Mesendoderm (in vitro differentiated cells): ENCODE data around the gene ROR1.
A peak's percentile ranks its signal among the peaks of the same experiment; 100 is the strongest.

Experiments used
- DNase-seq: peaks from one replicate; pipeline ENCODE4 v3.0.0; 2013
- H2AK5ac ChIP-seq: 2 replicates; pipeline ENCODE4 v1.6.1; 2013; ENCODE audit warnings: low read length, inconsistent platforms
- H2BK120ac ChIP-seq: 2 replicates; pipeline ENCODE4 v1.6.1; 2013; ENCODE audit warnings: low read depth, mild to moderate bottlenecking, low read length, moderate library complexity, mixed read lengths
- H2BK15ac ChIP-seq: replicated peaks from 2 replicates; pipeline ENCODE4 v1.6.1; 2013; ENCODE audit warnings: low read depth, mild to moderate bottlenecking, moderate library complexity
- H2BK5ac ChIP-seq: 2 replicates; pipeline ENCODE4 v1.6.1; 2013; ENCODE audit warnings: low read length, inconsistent platforms
- H3K18ac ChIP-seq: 2 replicates; pipeline ENCODE4 v1.6.1; 2013; ENCODE audit warnings: mild to moderate bottlenecking, low read length, mixed read lengths
- H3K23ac ChIP-seq: one replicate; pipeline ENCODE4 v1.6.1; 2013; ENCODE audit warnings: low read length
- H3K27ac ChIP-seq: 2 replicates; pipeline ENCODE4 v1.5.1; 2013; ENCODE audit warnings: low read depth, mild to moderate bottlenecking, inconsistent platforms, low read length, moderate library complexity
- H3K27me3 ChIP-seq: 2 replicates; pipeline ENCODE4 v1.6.1; 2013; ENCODE audit warnings: low read length, control low read depth, mild to moderate bottlenecking, inconsistent platforms; ENCODE audit not compliant: insufficient read depth, poor library complexity
- H3K36me3 ChIP-seq: 2 replicates; pipeline ENCODE4 v1.6.1; 2013; ENCODE audit warnings: low read length, inconsistent platforms; ENCODE audit not compliant: control insufficient read depth, insufficient read depth
- H3K4ac ChIP-seq: one replicate; pipeline ENCODE4 v1.6.1; 2013; ENCODE audit warnings: low read depth, mild to moderate bottlenecking, low read length, moderate library complexity
- H3K4me1 ChIP-seq: 2 replicates; pipeline ENCODE4 v1.6.1; 2013; ENCODE audit warnings: low read depth, low read length, inconsistent platforms; ENCODE audit not compliant: control insufficient read depth
- H3K4me2 ChIP-seq: 2 replicates; pipeline ENCODE4 v1.6.1; 2013; ENCODE audit warnings: low read length
- H3K4me3 ChIP-seq: 2 replicates; pipeline ENCODE4 v1.5.1; 2013; ENCODE audit warnings: mild to moderate bottlenecking, low read length
- H3K56ac ChIP-seq: one replicate; pipeline ENCODE4 v1.6.1; 2013; ENCODE audit warnings: low read length
- H3K79me1 ChIP-seq: 2 replicates; pipeline ENCODE4 v1.6.1; 2013; ENCODE audit warnings: low read length, inconsistent platforms
- H3K79me2 ChIP-seq: 2 replicates; pipeline ENCODE4 v1.6.1; 2013; ENCODE audit warnings: mild to moderate bottlenecking, low read length; ENCODE audit not compliant: control insufficient read depth, insufficient read depth
- H3K9ac ChIP-seq: 2 replicates; pipeline ENCODE4 v1.6.1; 2013; ENCODE audit warnings: low read length, inconsistent platforms
- H4K5ac ChIP-seq: one replicate; pipeline ENCODE4 v1.6.1; 2013; ENCODE audit warnings: low read length
- H4K8ac ChIP-seq: one replicate; pipeline ENCODE4 v1.6.1; 2013; ENCODE audit warnings: low read depth, mild to moderate bottlenecking, control low read depth, low read length, moderate library complexity
- WGBS: extraction: QIAGEN DNeasy Blood & Tissue Kit; methylation state at CpG from one replicate; pipeline ENCODE4 v1.1.7; 2013; ENCODE audit warnings: low lambda C conversion rate, missing lambda C conversion rate; ENCODE audit not compliant: insufficient coverage; ENCODE audit errors: extremely low coverage; 5-methylcytosine and 5-hydroxymethylcytosine counted together

Gene ROR1

GRCh38 chr1:64187646-64188045 is 413.8 kb downstream of the ROR1 start:
- H2BK5ac ChIP-seq: no peak overlapping the region
- H3K23ac ChIP-seq: no peak overlapping the region
- no peak overlapping the region for H2BK15ac ChIP-seq
- no peaks in the 10 kb centered on the region for H3K4me1 ChIP-seq
- H3K36me3 ChIP-seq: no peaks in the 10 kb centered on the region
- no peak overlapping the region for H3K27ac ChIP-seq
- H3K56ac ChIP-seq: no peak overlapping the region
- no CpG with 5 or more reads among the region's 4 CpGs for WGBS
- no peaks in the 10 kb centered on the region for H3K79me1 ChIP-seq
- H3K4me2 ChIP-seq: no peak overlapping the region
- DNase-seq: no peak
- H3K79me2 ChIP-seq: no peaks in the 10 kb centered on the region
- no peak overlapping the region for H3K4me3 ChIP-seq
- H4K5ac ChIP-seq: no peak overlapping the region
- no peak overlapping the region for H3K9ac ChIP-seq
- no peaks in the 10 kb centered on the region for H3K27me3 ChIP-seq
- no peak overlapping the region for H4K8ac ChIP-seq
- H2BK120ac ChIP-seq: no peak overlapping the region
- H3K18ac ChIP-seq: no peak overlapping the region
- no peak overlapping the region for H3K4ac ChIP-seq
- no peak overlapping the region for H2AK5ac ChIP-seq

DNA sequence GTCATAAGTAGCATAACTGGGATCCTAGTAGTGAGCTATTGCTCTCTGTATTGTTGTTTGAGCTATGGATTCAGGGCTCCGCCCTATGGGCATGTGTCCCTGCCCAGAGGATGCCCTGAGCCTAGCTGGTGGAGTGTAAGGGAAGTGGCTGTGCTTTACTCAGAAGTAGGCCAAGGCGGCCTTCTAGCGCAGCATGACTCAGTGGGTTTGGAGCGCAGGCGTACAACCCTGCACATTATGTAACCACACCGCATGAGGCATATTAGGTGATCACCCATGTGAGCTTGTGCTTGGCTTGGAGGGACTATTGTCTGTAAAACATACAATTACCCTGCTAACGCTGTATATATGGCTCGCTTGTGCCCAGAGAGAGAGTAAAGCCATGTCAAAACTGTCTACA is 418.5 kb downstream of the ROR1 start:
- Histone ChIP-seq H2BK15ac (no peak overlapping the region), H3K18ac (no peak overlapping the region), H3K27me3 (no peaks in the 10 kb centered on the region), H3K4ac (no peak overlapping the region), H3K79me2 (no peaks in the 10 kb centered on the region), H4K5ac (no peak overlapping the region), H2BK5ac (no peak overlapping the region), H3K56ac (no peak overlapping the region), H3K4me3 (no peak overlapping the region), H3K23ac (no peak overlapping the region), H3K9ac (no peak overlapping the region), H3K27ac (no peak overlapping the region), H2AK5ac (no peak overlapping the region), H3K36me3 (no peaks in the 10 kb centered on the region), H3K4me1 (no peaks in the 10 kb centered on the region), H3K4me2 (no peak overlapping the region), H3K79me1 (no peaks in the 10 kb centered on the region), H2BK120ac (no peak overlapping the region), H4K8ac (no peak overlapping the region)
- no peak for DNase-seq
- WGBS: no CpG with 5 or more reads among the region's 8 CpGs

DNA sequence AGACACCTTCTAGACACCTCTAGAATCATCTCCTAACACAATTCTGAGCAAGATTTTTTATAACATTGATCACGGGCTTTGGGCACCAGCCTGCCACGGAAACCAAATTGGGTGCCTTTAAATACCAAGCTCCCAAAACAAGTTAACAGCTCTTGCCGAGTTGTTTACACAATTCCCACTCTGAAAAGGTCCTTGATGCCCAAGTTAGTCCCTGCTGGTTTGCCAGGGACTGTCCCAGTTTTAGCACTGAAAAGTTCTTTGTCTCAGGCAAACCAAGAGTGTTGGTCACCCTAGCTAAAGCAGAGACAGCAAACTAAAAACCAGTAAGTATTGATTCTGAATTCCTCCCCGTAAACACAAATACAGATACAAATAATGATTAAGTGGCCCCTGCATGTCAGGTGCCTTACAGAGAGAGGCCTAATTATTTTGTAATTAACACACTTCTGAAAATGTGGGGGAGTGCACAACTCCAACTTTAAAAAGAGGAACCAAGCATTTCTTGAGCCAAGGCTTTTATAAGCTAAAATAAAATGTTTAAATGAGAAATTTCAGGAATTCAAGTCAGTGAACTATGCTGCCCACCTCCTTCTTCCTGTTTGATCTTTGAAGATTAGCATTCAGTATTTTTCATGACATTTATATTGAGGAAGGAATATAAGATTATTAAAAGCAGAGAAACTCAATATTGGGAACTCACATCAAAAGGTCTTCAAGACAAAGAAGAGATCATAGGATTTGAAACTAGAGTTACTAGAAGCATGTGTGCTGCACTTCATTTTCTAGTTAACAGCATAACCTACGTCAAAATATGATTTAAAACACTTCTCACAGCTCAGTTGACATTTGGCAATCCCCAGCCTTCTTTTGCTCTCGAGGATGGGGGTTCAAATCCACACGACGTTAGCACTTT is 420.6 kb downstream of the ROR1 start:
- Histone ChIP-seq H3K4me3 (no peak overlapping the region), H3K4me2 (no peak overlapping the region), H2BK5ac (no peak overlapping the region), H3K23ac (no peak overlapping the region), H4K5ac (no peak overlapping the region), H3K27me3 (no peaks in the 10 kb centered on the region), H3K4ac (no peak overlapping the region), H3K18ac (no peak overlapping the region), H2AK5ac (no peak overlapping the region), H2BK15ac (no peak overlapping the region), H3K36me3 (no peaks in the 10 kb centered on the region), H3K56ac (no peak overlapping the region), H3K79me1 (no peaks in the 10 kb centered on the region), H3K27ac (no peak overlapping the region), H3K79me2 (no peaks in the 10 kb centered on the region), H3K9ac (no peak overlapping the region), H2BK120ac (no peak overlapping the region), H3K4me1 (no peaks in the 10 kb centered on the region), H4K8ac (no peak overlapping the region)
- no peak for DNase-seq
- WGBS: no CpG with 5 or more reads among the region's 8 CpGs

DNA sequence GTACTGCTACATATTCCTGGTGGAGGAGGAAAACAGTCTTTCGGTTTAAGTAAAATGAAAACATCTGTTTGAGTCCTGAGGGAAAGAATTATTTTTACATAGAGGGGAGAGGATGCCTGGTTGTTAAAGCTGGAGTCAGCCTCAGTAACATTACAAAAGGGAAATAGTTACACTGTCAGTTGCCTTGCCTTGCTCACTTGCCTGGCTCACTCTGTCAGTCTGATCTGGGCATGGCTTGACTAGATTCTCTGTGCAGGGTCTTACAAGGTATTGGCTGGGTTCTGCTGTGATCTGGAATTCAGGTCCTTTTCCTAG is 421.2 kb downstream of the ROR1 start:
- Histone ChIP-seq H3K4ac (no peak overlapping the region), H3K9ac (no peak overlapping the region), H2BK5ac (no peak overlapping the region), H4K8ac (no peak overlapping the region), H3K27ac (no peak overlapping the region), H3K27me3 (no peaks in the 10 kb centered on the region), H3K56ac (peak overlapping the region; percentile 43), H3K18ac (no peak overlapping the region), H3K4me3 (no peak overlapping the region), H2BK15ac (no peak overlapping the region), H3K4me1 (no peaks in the 10 kb centered on the region), H4K5ac (no peak overlapping the region), H3K36me3 (no peaks in the 10 kb centered on the region), H3K79me2 (no peaks in the 10 kb centered on the region), H3K23ac (no peak overlapping the region), H2AK5ac (no peak overlapping the region), H2BK120ac (no peak overlapping the region), H3K4me2 (no peak overlapping the region), H3K79me1 (no peaks in the 10 kb centered on the region)
- no CpG with 5 or more reads among the region's 1 CpG for WGBS
- no peak for DNase-seq

DNA sequence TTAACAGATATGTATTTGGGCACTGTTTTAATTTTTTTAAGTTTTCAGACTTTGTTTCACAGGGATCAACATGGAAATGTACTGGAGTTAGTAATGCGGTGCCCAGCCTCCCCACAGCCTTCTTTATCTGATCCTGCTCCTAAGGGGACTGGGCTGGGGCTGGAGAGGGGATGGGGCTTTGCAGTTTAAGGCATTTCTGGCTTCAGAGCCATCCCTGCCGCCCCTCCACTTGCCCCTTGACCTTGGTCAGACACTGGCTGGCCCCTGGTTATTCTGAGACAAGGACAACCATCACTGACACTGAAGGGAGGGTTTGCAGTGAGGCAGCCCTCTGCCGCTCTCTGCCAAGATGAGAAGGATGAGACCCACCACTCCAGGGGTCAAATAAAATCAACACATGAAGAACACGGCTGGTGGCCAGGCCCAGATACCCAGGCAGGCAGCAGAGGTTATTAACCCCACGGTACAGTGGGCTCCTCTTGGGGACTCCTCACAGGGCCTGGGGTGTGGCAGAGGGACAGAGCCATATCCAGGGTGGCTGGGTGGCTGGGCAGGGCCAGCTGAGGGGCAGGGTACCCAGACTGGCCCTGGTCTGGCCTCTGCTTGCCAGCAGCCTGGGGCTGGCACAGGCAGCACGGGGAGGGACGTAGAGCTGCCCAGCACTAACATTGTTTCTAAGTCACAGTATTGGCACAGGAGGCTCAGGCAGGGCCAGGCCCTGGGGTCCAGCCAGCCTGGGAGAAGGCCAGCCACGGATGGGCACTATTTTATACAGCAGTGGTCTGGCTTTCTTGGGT is 422.5 kb downstream of the ROR1 start:
- H2BK5ac ChIP-seq: no peak overlapping the region
- H3K4ac ChIP-seq: no peak overlapping the region
- H2BK15ac ChIP-seq: no peak overlapping the region
- no peak overlapping the region for H3K27ac ChIP-seq
- no peak overlapping the region for H3K23ac ChIP-seq
- H3K27me3 ChIP-seq: no peaks in the 10 kb centered on the region
- H3K18ac ChIP-seq: no peak overlapping the region
- H2AK5ac ChIP-seq: no peak overlapping the region
- H3K79me1 ChIP-seq: no peaks in the 10 kb centered on the region
- H4K8ac ChIP-seq: peak overlapping the region; percentile 28
- H4K5ac ChIP-seq: no peak overlapping the region
- H2BK120ac ChIP-seq: no peak overlapping the region
- H3K56ac ChIP-seq: no peak overlapping the region
- no peaks in the 10 kb centered on the region for H3K79me2 ChIP-seq
- WGBS: no CpG with 5 or more reads among the region's 8 CpGs
- no peak overlapping the region for H3K4me3 ChIP-seq
- H3K36me3 ChIP-seq: no peaks in the 10 kb centered on the region
- no peak overlapping the region for H3K9ac ChIP-seq
- no peak overlapping the region for H3K4me2 ChIP-seq
- H3K4me1 ChIP-seq: no peaks in the 10 kb centered on the region
- no peak for DNase-seq
